ENCODE results near the gene EIF1. TPM values are rescaled to one million over a fixed set of nuclear protein-coding genes. Genes with fewer than 3 reads are reported as not detected.

EIF1 gene
- total and polyA plus RNA-seq, 9 donors = 270 to 1,340 (median 813) TPM

- Histone ChIP-seq H3K27ac (no peak overlapping the region), H3K4me3 (no peak overlapping the region), H3K27me3 (no peaks in the 10 kb centered on the region), H3K4me1 (ENCODE audit: insufficient read depth) (no peaks in the 10 kb centered on the region), H3K9me3 (no peaks in the 10 kb centered on the region), H3K36me3 (no peaks in the 10 kb centered on the region)
- WGBS, 3 donors = 59 to 82% (median 69%) methylated on average over 3 of the region's 3 CpGs
- TF ChIP-seq EP300 (IDR thresholded peaks at IDR 0.05) (no peak), CTCF (IDR thresholded peaks at IDR 0.05) (no peak), POLR2A (IDR thresholded peaks at IDR 0.05) (no peak)
- intact Hi-C loops (cut with DNase I) = no loop called here
- DNase-seq = no peak
These were observed 12.6 kb upstream of the EIF1 start for GRCh38 chr17:41676058-41676419.

- no peaks in the 10 kb centered on the region for H3K4me1 ChIP-seq (ENCODE audit: insufficient read depth)
- H3K36me3 ChIP-seq = no peaks in the 10 kb centered on the region
- H3K27ac ChIP-seq = no peak overlapping the region
- DNase-seq = no peak
- no peaks in the 10 kb centered on the region for H3K27me3 ChIP-seq
- intact Hi-C loops (cut with DNase I) = no loop called here
- no peak overlapping the region for H3K4me3 ChIP-seq
- no peak for TF ChIP-seq CTCF (IDR thresholded peaks at IDR 0.05)
- no peak for TF ChIP-seq EP300 (IDR thresholded peaks at IDR 0.05)
- no peak for TF ChIP-seq POLR2A (IDR thresholded peaks at IDR 0.05)
- 86 to 91% (median 90%) methylated on average over 2 of the region's 2 CpGs for WGBS, 3 donors
- H3K9me3 ChIP-seq = no peaks in the 10 kb centered on the region
These were observed 10.2 kb upstream of the EIF1 start for GRCh38 chr17:41678411-41678906.

DNA sequence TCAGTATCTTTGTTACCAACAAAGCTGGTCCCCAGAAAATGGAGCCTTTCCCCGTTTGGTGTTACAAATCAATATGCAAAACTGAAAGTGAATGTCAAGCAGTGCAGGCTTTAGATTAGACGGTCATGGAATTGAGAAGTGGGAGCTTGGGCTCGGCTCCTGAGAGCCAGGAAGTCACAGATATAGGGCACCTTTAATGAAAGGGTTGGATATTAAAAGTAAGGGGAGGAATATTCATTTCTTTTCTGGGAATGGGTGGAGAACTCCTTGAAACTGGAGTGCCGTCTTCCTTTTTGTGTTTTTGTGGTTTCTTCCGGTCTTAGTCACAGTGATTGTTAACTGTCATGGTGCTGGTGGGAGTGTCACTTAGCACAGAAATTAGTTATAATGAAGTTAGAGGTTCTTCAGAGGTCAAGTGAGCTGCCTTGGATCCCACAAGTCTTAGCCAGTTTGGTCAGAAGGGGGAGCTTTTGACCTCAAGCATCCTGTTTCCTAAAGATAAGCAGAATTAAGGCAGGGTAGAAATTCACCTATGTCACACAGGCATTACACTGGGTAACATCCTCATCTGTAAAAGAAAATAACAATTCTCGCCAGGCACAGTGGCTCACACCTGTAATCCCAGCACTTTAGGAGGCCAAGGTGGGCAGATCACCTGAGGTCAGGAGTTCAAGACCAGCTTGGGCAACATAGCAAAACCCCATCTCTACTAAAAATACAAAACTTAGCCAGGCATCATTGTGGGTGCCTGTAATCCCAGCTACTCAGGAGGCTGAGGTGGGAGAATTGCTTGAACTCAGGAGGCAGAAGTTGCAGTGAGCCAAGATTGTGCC, 9.6 kb upstream of the EIF1 start:
- no peaks in the 10 kb centered on the region for H3K27me3 ChIP-seq
- no peaks in the 10 kb centered on the region for H3K4me1 ChIP-seq (ENCODE audit: insufficient read depth)
- H3K36me3 ChIP-seq = no peaks in the 10 kb centered on the region
- no peaks in the 10 kb centered on the region for H3K9me3 ChIP-seq
- no peak overlapping the region for H3K4me3 ChIP-seq
- 38 to 43% (median 38%) methylated on average over 6 of the region's 6 CpGs for WGBS, 3 donors
- no peak for TF ChIP-seq CTCF (IDR thresholded peaks at IDR 0.05)
- TF ChIP-seq EP300 (IDR thresholded peaks at IDR 0.05) = no peak
- no peak for TF ChIP-seq POLR2A (IDR thresholded peaks at IDR 0.05)
- H3K27ac ChIP-seq = no peak overlapping the region
- intact Hi-C loops (cut with DNase I) = no loop called here
- no peak for DNase-seq

GRCh38 chr17:41679740-41680425, 8.8 kb upstream of the EIF1 start:
- no peaks in the 10 kb centered on the region for H3K4me1 ChIP-seq (ENCODE audit: insufficient read depth)
- H3K9me3 ChIP-seq = no peaks in the 10 kb centered on the region
- no peaks in the 10 kb centered on the region for H3K27me3 ChIP-seq
- 51 to 62% (median 55%) methylated on average over 5 of the region's 5 CpGs for WGBS, 3 donors
- H3K4me3 ChIP-seq = no peak overlapping the region
- H3K27ac ChIP-seq = no peak overlapping the region
- intact Hi-C loops (cut with DNase I) = no loop called here
- DNase-seq = no peak
- no peaks in the 10 kb centered on the region for H3K36me3 ChIP-seq
- TF ChIP-seq POLR2A (IDR thresholded peaks at IDR 0.05) (no peak), EP300 (IDR thresholded peaks at IDR 0.05) (no peak), CTCF (IDR thresholded peaks at IDR 0.05) (no peak)
